Transverse colon (tissue), 4 donors: Measurements from ENCODE around the gene SLC6A17. TPM values are rescaled to one million over a fixed set of nuclear protein-coding genes. Genes with fewer than 3 reads are reported as not detected.

Source experiments
- DNase-seq: peaks from one replicate; pipeline ENCODE4 v3.0.0-alpha.2; 2019
- H3K27ac ChIP-seq, 4 donors: fragments of 200-600 bp; sonication (generic); 2 replicates each; pipeline ENCODE4 v1.5.1; 2016 to 2018; ENCODE audit warnings: inconsistent platforms in 4 of 4
- H3K27me3 ChIP-seq: fragments of 200-600 bp; sonication (generic); 2 replicates; pipeline ENCODE4 v1.5.1; 2017; ENCODE audit warnings: inconsistent platforms
- H3K36me3 ChIP-seq, 4 donors: fragments of 200-600 bp; sonication (generic); 2 replicates each; pipeline ENCODE4 v1.5.1; 2017 to 2019; ENCODE audit warnings: inconsistent platforms in 4 of 4
- H3K4me1 ChIP-seq, 4 donors: fragments of 200-600 bp; sonication (generic); 2 replicates each; pipeline ENCODE4 v1.5.1; 2017 to 2020; ENCODE audit warnings: inconsistent platforms in 4 of 4
- H3K4me3 ChIP-seq, 4 donors: fragments of 200-600 bp; sonication (generic); 1 replicate in 1 of 4; 2 replicates in 3 of 4; pipeline versions ENCODE4 v1.5.1 to v1.6.1; 2017 to 2019; ENCODE audit warnings: inconsistent platforms in 4 of 4
- H3K9me3 ChIP-seq, 2 donors: fragments of 200-600 bp; sonication (generic); 2 replicates each; pipeline ENCODE4 v1.5.1; 2017 to 2019; ENCODE audit warnings: inconsistent platforms in 2 of 2
- CTCF ChIP-seq, 5 experiments: fragments of 200-600 bp in 3 of 5; fragments of 450-650 bp in 2 of 5; sonication (generic) in 3 of 5; IDR thresholded peaks; 1 replicate in 2 of 5; 2 replicates in 3 of 5; pipeline ENCODE4 v1.5.1; 2016 to 2017; ENCODE audit warnings: antibody characterized with exemption in 5 of 5, inconsistent platforms in 3 of 5, mild to moderate bottlenecking in 2 of 5, moderate library complexity in 1 of 5
- EP300 ChIP-seq: sonication (generic); formaldehyde crosslinking; IDR thresholded peaks from one replicate; pipeline ENCODE4 v1.6.1; 2017; ENCODE audit warnings: antibody characterized with exemption, low read depth
- POLR2A ChIP-seq: fragments of 450-650 bp; IDR thresholded peaks from one replicate; pipeline ENCODE4 v1.6.1; 2016; ENCODE audit warnings: antibody characterized with exemption, mild to moderate bottlenecking, moderate library complexity
- POLR2AphosphoS5 ChIP-seq, 3 donors: sonication (generic); formaldehyde crosslinking; IDR thresholded peaks; one replicate each; pipeline ENCODE4 v1.6.1; 2016; ENCODE audit warnings: antibody characterized with exemption in 3 of 3
- WGBS, 2 donors: methylation state at CpG; one replicate each; pipeline ENCODE4 v1.1.5; 2018; ENCODE audit warnings: low coverage in 1 of 2; 5-methylcytosine and 5-hydroxymethylcytosine counted together
- in situ Hi-C, 4 donors: fragments of 200-750 bp; cut with MboI; loops; one replicate each; pipeline versions ENCODE4 v1.15.0 to v1.15.1; 2017; ENCODE audit warnings: low sequenced_read_pairs in 3 of 4, low pct_ligation_motif_present in 1 of 4, low pct_unique_long_range_greater_than_20kb in 1 of 4
- intact Hi-C: fragments of 100-400 bp; cut with DNase I; formaldehyde crosslinking; loops from one replicate; pipeline ENCODE4 v1.15.1; 2023; ENCODE audit warnings: low total_unique reads
- total RNA-seq, 4 donors: library from RNA; depleted of rRNA; stranded (reverse); fragments of >200 nt; gene quantifications; one replicate each; pipeline ENCODE4 v1.1.0, GENCODE V29; 2016

SLC6A17 gene
- total RNA-seq, 4 donors from 2014 or later, result under 0.01 to 0.37 (median 0.14) TPM; not detected in 1

GRCh38 chr1:110130113-110130591 lies 20.1 kb upstream of the SLC6A17 start:
- Histone ChIP-seq H3K27ac (no peak overlapping the region), H3K27me3 (peaks cover 37% of the 10 kb centered on the region), H3K36me3 (no peaks in the 10 kb centered on the region), H3K9me3 (no peaks in the 10 kb centered on the region), H3K4me3 (peak overlapping the region in 1 of 4 donors; percentile 28), H3K4me1 (peaks cover 0 to 6% (median 4%) of the 10 kb centered on the region in 4 donors)
- WGBS, 2 donors, result 0 to 12% methylated on average over 2 to 26 of the region's 31 CpGs
- DNase-seq, result no peak
- TF ChIP-seq POLR2A (no peak), CTCF (IDR thresholded peaks at IDR 0.05) (no peak), POLR2AphosphoS5 (IDR thresholded peaks at IDR 0.05) (no peak), EP300 (no peak)
- intact Hi-C loops (no loop called here), in situ Hi-C loops (no loop called here)

- peaks cover 38% of the 10 kb centered on the region for H3K27me3 ChIP-seq
- in situ Hi-C loops, result no loop called here
- 60 to 72% methylated on average over 1 to 7 of the region's 7 CpGs for WGBS, 2 donors
- intact Hi-C loops, result no loop called here
- H3K27ac ChIP-seq, result no peak overlapping the region
- no peak for TF ChIP-seq POLR2A
- TF ChIP-seq EP300, result no peak
- no peak for TF ChIP-seq POLR2AphosphoS5 (IDR thresholded peaks at IDR 0.05)
- no peak for TF ChIP-seq CTCF (IDR thresholded peaks at IDR 0.05)
- peaks cover 0 to 6% (median 4%) of the 10 kb centered on the region in 4 donors for H3K4me1 ChIP-seq
- H3K36me3 ChIP-seq, result no peaks in the 10 kb centered on the region
- no peak overlapping the region for H3K4me3 ChIP-seq
- no peak for DNase-seq
- no peaks in the 10 kb centered on the region for H3K9me3 ChIP-seq
These were observed 19.3 kb upstream of the SLC6A17 start for GRCh38 chr1:110130989-110131388.

DNA sequence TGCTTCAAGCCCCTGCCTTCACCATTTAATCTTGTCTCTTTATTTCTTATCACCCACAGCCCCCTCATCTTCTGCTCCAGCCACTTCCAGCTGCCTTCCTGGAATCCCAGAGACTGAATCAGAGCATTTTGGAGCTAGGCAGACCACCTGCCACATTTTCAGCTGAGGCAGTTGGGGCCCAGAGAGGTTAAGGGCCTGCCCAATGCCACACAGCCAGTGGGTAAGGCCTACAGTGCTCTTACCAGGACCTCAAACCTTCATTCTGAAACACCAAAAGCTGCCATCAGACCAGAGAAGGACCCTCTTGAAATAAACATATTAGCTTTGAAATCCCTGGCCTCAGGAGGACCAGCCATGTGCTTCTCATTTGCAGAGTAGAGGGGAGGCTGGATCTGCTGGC lies 17.6 kb upstream of the SLC6A17 start:
- intact Hi-C loops, result no loop called here
- Histone ChIP-seq H3K4me3 (no peak overlapping the region), H3K4me1 (peaks cover 0 to 6% (median 4%) of the 10 kb centered on the region in 4 donors), H3K36me3 (no peaks in the 10 kb centered on the region), H3K27me3 (peaks cover 51% of the 10 kb centered on the region), H3K9me3 (no peaks in the 10 kb centered on the region), H3K27ac (no peak overlapping the region)
- no peak for DNase-seq
- in situ Hi-C loops, result no loop called here
- TF ChIP-seq POLR2A (no peak), POLR2AphosphoS5 (IDR thresholded peaks at IDR 0.05) (no peak), EP300 (no peak), CTCF (IDR thresholded peaks at IDR 0.05) (no peak)

DNA sequence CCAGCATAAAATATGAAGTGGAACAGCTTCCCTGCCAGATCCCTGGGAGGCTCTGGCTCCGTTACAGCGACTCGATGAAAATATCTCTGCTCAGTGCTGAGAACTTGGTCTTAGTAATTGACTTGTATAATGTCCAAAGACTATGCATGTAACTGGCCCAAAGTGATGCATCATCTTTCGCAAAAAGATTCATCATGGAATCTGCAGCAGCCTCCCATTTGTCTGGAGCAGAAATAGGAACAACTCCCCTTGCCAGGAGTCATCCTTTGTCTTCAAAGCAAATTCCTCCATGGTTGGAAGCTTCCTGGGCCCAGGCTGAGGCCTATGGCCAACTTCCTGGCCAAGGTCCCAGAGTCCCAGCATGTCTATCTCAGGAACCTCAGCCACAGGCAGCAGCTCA lies 16.9 kb upstream of the SLC6A17 start:
- intact Hi-C loops (no loop called here), in situ Hi-C loops (no loop called here)
- H3K4me3 ChIP-seq, result no peak overlapping the region
- TF ChIP-seq CTCF (IDR thresholded peaks at IDR 0.05), result no peak
- TF ChIP-seq POLR2AphosphoS5 (IDR thresholded peaks at IDR 0.05), result no peak
- no peak for TF ChIP-seq POLR2A
- TF ChIP-seq EP300, result no peak
- peaks cover 57% of the 10 kb centered on the region for H3K27me3 ChIP-seq
- H3K9me3 ChIP-seq, result no peaks in the 10 kb centered on the region
- no peak overlapping the region for H3K27ac ChIP-seq
- WGBS, 2 donors, result 92% methylated on average over 4 of the region's 4 CpGs; no CpG with 5 or more reads in 1 of the 2 donors
- no peak for DNase-seq
- H3K4me1 ChIP-seq, result peaks cover 0 to 6% (median 4%) of the 10 kb centered on the region in 4 donors
- no peaks in the 10 kb centered on the region for H3K36me3 ChIP-seq
